Measurements from ENCODE around the gene SETBP1. TPM values are rescaled to one million over a fixed set of nuclear protein-coding genes. Genes with fewer than 3 reads are reported as not detected.

The SETBP1 gene
- total and polyA plus RNA-seq, 2 donors from 2014 or later, result 2.7 to 71.7 TPM

GRCh38 chr18:44726059-44726421, 45.4 kb downstream of the SETBP1 start:
- H3K9me3 ChIP-seq (ENCODE audit: control insufficient read depth in 2 of 3, insufficient read depth in 1 of 3, low read length in 3 of 3), result no peaks in the 10 kb centered on the region
- peak overlapping the region; percentile 84 for H3K27ac ChIP-seq (ENCODE audit: low read depth in 2 of 2, low read length in 2 of 2)
- H3K36me3 ChIP-seq (ENCODE audit: control insufficient read depth in 2 of 3, insufficient read depth in 3 of 3, low read length in 3 of 3), result no peaks in the 10 kb centered on the region
- H3K27me3 ChIP-seq (ENCODE audit: control insufficient read depth, insufficient read depth, low read length), result no peaks in the 10 kb centered on the region
- FAIRE-seq, result peak; percentile 84
- H3K4me1 ChIP-seq (ENCODE audit: control insufficient read depth in 2 of 3, insufficient read depth in 2 of 3, low read depth in 1 of 3, low read length in 3 of 3), result peaks cover 0 to 36% (median 27%) of the 10 kb centered on the region in 3 donors
- H3K4me3 ChIP-seq (ENCODE audit: low read length in 3 of 3), result no peak overlapping the region
- no peak for DNase-seq
- H3K9ac ChIP-seq (ENCODE audit: low read length in 3 of 3), result no peak overlapping the region
- intact Hi-C loops (cut with DNase I), result no loop called here
- TF ChIP-seq CTCF (IDR thresholded peaks at IDR 0.05; ENCODE audit: borderline replicate concordance, extremely low read depth, insufficient read depth), result no peak

GRCh38 chr18:44727291-44727690, 46.6 kb downstream of the SETBP1 start:
- no peaks in the 10 kb centered on the region for H3K36me3 ChIP-seq (ENCODE audit: control insufficient read depth in 2 of 3, insufficient read depth in 3 of 3, low read length in 3 of 3)
- TF ChIP-seq CTCF (IDR thresholded peaks at IDR 0.05; ENCODE audit: borderline replicate concordance, extremely low read depth, insufficient read depth), result no peak
- intact Hi-C loops (cut with DNase I), result no loop called here
- H3K4me3 ChIP-seq (ENCODE audit: low read length in 3 of 3), result no peak overlapping the region
- H3K9ac ChIP-seq (ENCODE audit: low read length in 3 of 3), result no peak overlapping the region
- no peaks in the 10 kb centered on the region for H3K9me3 ChIP-seq (ENCODE audit: control insufficient read depth in 2 of 3, insufficient read depth in 1 of 3, low read length in 3 of 3)
- H3K27ac ChIP-seq (ENCODE audit: low read depth in 2 of 2, low read length in 2 of 2), result peak overlapping the region in 1 of 2 donors; percentile 0
- H3K4me1 ChIP-seq (ENCODE audit: control insufficient read depth in 2 of 3, insufficient read depth in 2 of 3, low read depth in 1 of 3, low read length in 3 of 3), result peaks cover 4 to 39% (median 32%) of the 10 kb centered on the region in 3 donors
- FAIRE-seq (no peak), DNase-seq (no peak)
- H3K27me3 ChIP-seq (ENCODE audit: control insufficient read depth, insufficient read depth, low read length), result no peaks in the 10 kb centered on the region

GRCh38 chr18:44729631-44730101, 49.0 kb downstream of the SETBP1 start:
- Histone ChIP-seq H3K36me3 (ENCODE audit: control insufficient read depth in 2 of 3, insufficient read depth in 3 of 3, low read length in 3 of 3) (no peaks in the 10 kb centered on the region), H3K4me1 (ENCODE audit: control insufficient read depth in 2 of 3, insufficient read depth in 2 of 3, low read depth in 1 of 3, low read length in 3 of 3) (peaks cover 4 to 52% (median 41%) of the 10 kb centered on the region in 3 donors), H3K9ac (ENCODE audit: low read length in 3 of 3) (no peak overlapping the region), H3K27ac (ENCODE audit: low read depth in 2 of 2, low read length in 2 of 2) (no peak overlapping the region), H3K4me3 (ENCODE audit: low read length in 3 of 3) (no peak overlapping the region), H3K9me3 (ENCODE audit: control insufficient read depth in 2 of 3, insufficient read depth in 1 of 3, low read length in 3 of 3) (no peaks in the 10 kb centered on the region), H3K27me3 (ENCODE audit: control insufficient read depth, insufficient read depth, low read length) (no peaks in the 10 kb centered on the region)
- no peak for FAIRE-seq
- intact Hi-C loops (cut with DNase I), result no loop called here
- no peak for TF ChIP-seq CTCF (IDR thresholded peaks at IDR 0.05; ENCODE audit: borderline replicate concordance, extremely low read depth, insufficient read depth)
- DNase-seq, result no peak

Measured in kidney (tissue), 14 donors.